Spinal cord (tissue), 10 donors: ENCODE measurements around the gene NOTCH3. TPM values are rescaled to one million over a fixed set of nuclear protein-coding genes. Genes with fewer than 3 reads are reported as not detected.
A peak's percentile ranks its signal among the peaks of the same experiment; 100 is the strongest.

ENCODE experiments used
- DNase-seq, 6 donors: peaks; one replicate each; pipeline versions ENCODE4 v3.0.0 to v3.0.0-alpha.2; 2013 to 2015; ENCODE audit warnings: low spot score in 6 of 6, low read depth in 4 of 6
- H3K27ac ChIP-seq: one replicate; pipeline ENCODE4 v1.5.1; 2013; ENCODE audit warnings: low read depth, low read length, control low read depth
- H3K27me3 ChIP-seq: one replicate; pipeline ENCODE4 v1.6.1; 2013; ENCODE audit warnings: low read length; ENCODE audit not compliant: control insufficient read depth, insufficient read depth
- H3K36me3 ChIP-seq: one replicate; pipeline ENCODE4 v1.6.1; 2013; ENCODE audit warnings: low read length; ENCODE audit not compliant: control insufficient read depth, insufficient read depth
- H3K4me1 ChIP-seq: one replicate; pipeline ENCODE4 v1.6.1; 2013; ENCODE audit warnings: low read length; ENCODE audit not compliant: control insufficient read depth, insufficient read depth
- H3K4me3 ChIP-seq: one replicate; pipeline ENCODE4 v1.5.1; 2013; ENCODE audit warnings: low read depth, low read length, control low read depth
- H3K9me3 ChIP-seq: one replicate; pipeline ENCODE4 v1.6.1; 2013; ENCODE audit warnings: low read length; ENCODE audit not compliant: control insufficient read depth, insufficient read depth
- WGBS: methylation state at CpG from one replicate; pipeline ENCODE4 v1.1.5; 2013; ENCODE audit warnings: missing lambda C conversion rate; ENCODE audit not compliant: insufficient coverage; 5-methylcytosine and 5-hydroxymethylcytosine counted together
- polyA plus RNA-seq, 2 donors: library from polyadenylated mRNA; unstranded; fragments of 120-200 nt; gene quantifications; one replicate each; pipeline ENCODE4 v1.2.1, GENCODE V29; 2013; ENCODE audit not compliant: insufficient read length in 2 of 2
- total RNA-seq, 2 donors: library from RNA; depleted of rRNA in 1 of 2; stranded (reverse); fragments of 120-200 nt in 1 of 2; fragments of >200 nt in 1 of 2; gene quantifications; one replicate each; pipeline versions ENCODE4 v1.2.3 to v1.2.4, GENCODE V29; 2013 to 2014
- donor health status: healthy.

The NOTCH3 gene
- total and polyA plus RNA-seq, 4 donors = 34.9 to 76.3 (median 56.4) TPM

DNA sequence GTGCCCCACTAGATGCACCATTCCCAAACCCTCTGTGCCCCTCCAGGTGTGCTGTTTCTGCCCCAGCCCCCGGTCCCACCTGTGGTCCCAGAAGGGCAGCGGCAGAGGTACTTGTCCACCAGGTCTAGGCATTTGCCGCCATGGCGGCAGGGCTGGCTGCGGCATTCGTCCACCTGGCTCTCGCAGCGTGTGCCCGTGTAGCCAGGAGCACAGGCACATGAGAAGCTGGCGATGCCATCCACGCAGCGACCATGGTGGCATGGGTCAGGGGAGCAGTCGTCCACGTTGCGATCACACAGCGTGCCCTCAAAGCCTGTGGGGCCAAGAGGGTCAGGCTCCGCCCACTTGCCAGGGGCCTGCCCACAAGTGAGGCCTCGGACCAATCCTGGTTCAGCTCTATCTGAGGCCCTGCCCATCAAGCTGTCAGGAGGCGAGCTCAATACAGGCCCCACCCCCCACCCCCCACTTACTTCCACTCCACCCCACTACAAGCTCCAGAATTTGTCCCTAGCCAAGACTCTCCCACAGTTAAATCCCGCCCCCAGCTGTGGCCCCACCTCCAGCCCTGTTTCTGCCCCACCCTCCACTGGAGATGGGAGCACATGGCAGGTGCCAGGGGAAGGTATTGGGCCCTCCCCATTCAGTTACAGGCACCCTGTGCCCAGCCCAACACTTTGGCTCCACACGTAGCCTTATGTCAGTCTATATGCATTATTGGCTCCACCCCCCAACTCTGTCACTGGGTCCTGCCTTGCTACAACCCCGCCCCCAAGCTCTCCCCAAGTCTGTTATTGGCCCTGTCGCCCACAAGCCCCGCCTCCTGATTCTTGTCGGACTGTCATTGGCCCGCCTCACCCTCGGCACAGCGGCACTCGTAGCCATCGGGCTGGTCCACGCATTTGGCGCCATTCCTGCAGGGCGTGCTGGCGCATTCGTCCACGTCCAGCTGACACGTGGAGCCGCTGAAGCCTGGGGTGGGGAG lies 13.5 kb downstream of the NOTCH3 start:
- no peaks in the 10 kb centered on the region for H3K9me3 ChIP-seq
- H3K27ac ChIP-seq = no peak overlapping the region
- H3K36me3 ChIP-seq = peaks cover 73% of the 10 kb centered on the region
- H3K4me1 ChIP-seq = no peaks in the 10 kb centered on the region
- no peak for DNase-seq
- H3K4me3 ChIP-seq = no peak overlapping the region
- no peaks in the 10 kb centered on the region for H3K27me3 ChIP-seq
- WGBS = 95% methylated on average over 30 of the region's 38 CpGs

DNA sequence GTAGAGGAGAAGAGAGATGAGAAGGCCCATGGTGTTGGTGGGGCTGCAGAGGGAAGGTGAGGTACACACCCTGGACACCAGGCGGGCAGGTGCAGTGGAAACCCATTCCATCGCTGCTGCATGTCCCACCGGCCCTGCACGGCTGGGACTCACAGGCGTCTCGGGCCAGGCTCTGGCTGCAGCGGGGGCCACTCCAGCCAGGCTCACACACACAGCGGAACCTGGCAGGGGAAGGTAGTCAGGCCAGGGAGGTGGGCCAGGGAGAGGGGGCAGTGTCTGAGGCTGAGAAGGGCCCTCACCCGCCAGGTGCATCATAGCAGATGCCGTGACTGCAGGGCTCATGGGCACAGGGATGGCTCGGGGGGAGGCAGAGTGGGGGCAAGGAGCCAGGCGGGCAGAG lies 15.6 kb downstream of the NOTCH3 start:
- no peak overlapping the region for H3K27ac ChIP-seq
- H3K4me3 ChIP-seq = no peak overlapping the region
- DNase-seq = no peak
- no peaks in the 10 kb centered on the region for H3K27me3 ChIP-seq
- 75% methylated on average over 12 of the region's 12 CpGs for WGBS
- peaks cover 72% of the 10 kb centered on the region for H3K36me3 ChIP-seq
- no peaks in the 10 kb centered on the region for H3K9me3 ChIP-seq
- H3K4me1 ChIP-seq = peaks cover 3% of the 10 kb centered on the region

GRCh38 chr19:15184776-15185175 lies 16.0 kb downstream of the NOTCH3 start:
- no CpG with 5 or more reads among the region's 4 CpGs for WGBS
- Histone ChIP-seq H3K4me1 (peaks cover 3% of the 10 kb centered on the region), H3K36me3 (peaks cover 76% of the 10 kb centered on the region), H3K4me3 (no peak overlapping the region), H3K9me3 (no peaks in the 10 kb centered on the region), H3K27ac (no peak overlapping the region), H3K27me3 (no peaks in the 10 kb centered on the region)
- DNase-seq = no peak

DNA sequence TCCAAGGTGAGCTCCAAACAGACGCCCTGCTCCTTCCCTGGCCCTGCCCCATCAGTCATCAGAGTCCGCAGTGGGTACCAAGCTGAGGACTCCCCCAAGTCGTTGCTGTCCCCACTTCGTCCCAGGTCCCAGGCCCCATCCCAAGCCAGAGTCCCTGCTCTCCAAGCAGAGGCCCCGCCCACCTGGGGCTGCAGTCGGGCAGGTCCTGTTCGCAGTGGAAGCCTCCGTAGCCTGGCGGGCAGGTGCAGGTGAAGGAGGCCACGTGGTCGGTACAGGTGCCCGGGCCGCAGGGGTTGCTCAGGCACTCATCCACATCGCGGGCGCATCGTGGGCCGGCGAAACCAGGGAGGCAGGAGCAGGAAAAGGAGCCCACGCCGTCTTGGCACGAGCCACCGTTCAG lies 19.4 kb downstream of the NOTCH3 start:
- no peak overlapping the region for H3K4me3 ChIP-seq
- no peaks in the 10 kb centered on the region for H3K27me3 ChIP-seq
- no peak overlapping the region for H3K27ac ChIP-seq
- H3K36me3 ChIP-seq = peaks cover 71% of the 10 kb centered on the region
- WGBS = 89% methylated on average over 23 of the region's 23 CpGs
- peaks cover 12% of the 10 kb centered on the region for H3K4me1 ChIP-seq
- no peak for DNase-seq
- no peaks in the 10 kb centered on the region for H3K9me3 ChIP-seq

- peaks cover 75% of the 10 kb centered on the region for H3K36me3 ChIP-seq
Measured at GRCh38 chr19:15180451-15181390, 20.1 kb downstream of the NOTCH3 start.

GRCh38 chr19:15178629-15179308 lies 22.0 kb downstream of the NOTCH3 start:
- Histone ChIP-seq H3K36me3 (peaks cover 75% of the 10 kb centered on the region), H3K27me3 (no peaks in the 10 kb centered on the region), H3K9me3 (no peaks in the 10 kb centered on the region), H3K4me3 (no peak overlapping the region), H3K4me1 (peaks cover 12% of the 10 kb centered on the region), H3K27ac (no peak overlapping the region)
- WGBS = 96% methylated on average over 32 of the region's 33 CpGs
- DNase-seq = no peak

More at GRCh38 chr19:15180451-15181390, 20.1 kb downstream of the NOTCH3 start:
- Histone ChIP-seq H3K9me3 (no peaks in the 10 kb centered on the region), H3K4me3 (no peak overlapping the region), H3K27me3 (no peaks in the 10 kb centered on the region), H3K4me1 (peaks cover 12% of the 10 kb centered on the region), H3K27ac (no peak overlapping the region)
- peak in 2 of 6 donors; percentile 22 to 57 for DNase-seq
- 63% methylated on average over 34 of the region's 39 CpGs for WGBS

GRCh38 chr19:15177269-15178116 lies 23.3 kb downstream of the NOTCH3 start:
- Histone ChIP-seq H3K27me3 (no peaks in the 10 kb centered on the region), H3K36me3 (peaks cover 78% of the 10 kb centered on the region), H3K4me3 (no peak overlapping the region), H3K4me1 (peaks cover 12% of the 10 kb centered on the region), H3K27ac (no peak overlapping the region), H3K9me3 (no peaks in the 10 kb centered on the region)
- 6% methylated on average over 88 of the region's 92 CpGs for WGBS
- peak in 4 of 6 donors; percentile 73 to 95 (median 86) for DNase-seq

DNA sequence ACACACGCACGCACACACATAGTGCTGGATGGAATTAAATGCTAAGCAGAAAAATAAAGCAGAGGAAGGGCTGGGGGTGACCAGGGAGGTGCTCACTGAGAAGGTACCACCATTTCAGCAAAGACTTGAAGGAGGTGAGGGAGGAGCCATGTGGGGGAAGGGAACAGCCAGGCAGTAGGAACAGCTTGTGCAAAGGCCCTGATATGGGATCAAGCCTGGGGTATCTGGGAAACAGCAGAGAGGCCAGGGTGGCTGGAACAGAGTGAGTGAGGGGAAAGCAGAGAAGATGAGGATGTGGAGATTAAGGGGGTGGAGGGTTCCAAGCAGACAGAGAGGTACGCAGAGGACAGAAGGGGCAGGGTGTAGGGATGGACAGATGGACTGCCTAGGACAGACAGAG lies 25.2 kb downstream of the NOTCH3 start:
- no peak overlapping the region for H3K4me3 ChIP-seq
- H3K36me3 ChIP-seq = peaks cover 82% of the 10 kb centered on the region
- H3K27ac ChIP-seq = no peak overlapping the region
- H3K4me1 ChIP-seq = peaks cover 9% of the 10 kb centered on the region
- no peak for DNase-seq
- 100% methylated on average over 1 of the region's 3 CpGs for WGBS
- H3K9me3 ChIP-seq = no peaks in the 10 kb centered on the region
- no peaks in the 10 kb centered on the region for H3K27me3 ChIP-seq
